Pulmonary artery endothelial cell (primary cell): Measurements from ENCODE around the gene RFTN2. TPM values are rescaled to one million over a fixed set of nuclear protein-coding genes. Genes with fewer than 3 reads are reported as not detected.
"Not testable (repeated sequence)": the region's sequence is repeated elsewhere in the genome, so short reads cannot be mapped to it uniquely, and the experiment has no call there.

ENCODE experiments used
- DNase-seq: peaks from one replicate; pipeline ENCODE4 v3.0.0-alpha.2; 2011; ENCODE audit warnings: low read depth, low spot score
- total RNA-seq: library from RNA; depleted of rRNA; stranded (reverse); fragments of >200 nt; gene quantifications from 2 replicates; pipeline ENCODE4 v1.2.3, GENCODE V29; 2014

The RFTN2 gene
- total RNA-seq, 1 donor from 2014 or later = 6.5 TPM

DNA sequence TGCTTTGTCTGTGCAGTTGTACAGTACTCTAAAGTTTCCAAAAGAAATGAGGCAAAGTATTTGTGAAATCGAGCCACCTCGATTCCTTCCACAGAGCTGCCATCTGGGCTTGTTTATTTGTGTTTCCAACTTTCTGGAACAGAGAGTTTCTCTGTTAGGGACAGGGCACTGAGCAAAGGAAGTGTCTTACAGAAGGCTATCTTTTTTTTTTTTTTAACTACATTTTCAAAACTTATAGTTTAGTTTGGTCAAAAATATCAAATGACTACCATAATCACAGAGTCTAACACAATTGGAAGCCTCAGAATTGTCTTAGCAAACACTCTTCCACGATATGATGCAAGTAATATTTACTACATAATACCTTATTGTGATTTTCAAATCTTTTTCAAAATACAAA, 796 bp downstream of the RFTN2 start:
- DNase-seq = no peak

DNA sequence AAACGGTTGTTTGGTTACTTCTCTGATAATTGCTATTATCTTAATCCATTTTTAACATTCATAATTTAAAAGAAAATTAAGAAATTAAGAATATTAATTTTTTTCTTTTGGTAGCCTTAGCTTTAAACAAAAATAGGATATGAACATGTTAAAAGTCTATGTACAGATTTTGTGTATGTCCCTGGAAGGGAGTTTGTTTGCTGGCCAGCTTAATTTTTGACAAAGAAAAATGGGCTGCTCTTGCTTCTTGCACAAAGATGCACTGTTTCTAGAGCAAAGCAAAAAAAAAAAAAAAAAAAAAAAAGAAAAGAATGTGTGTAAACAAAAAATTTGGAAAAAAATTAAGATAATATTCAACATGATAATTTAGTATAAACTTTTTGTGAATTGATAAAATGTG, 1.3 kb downstream of the RFTN2 start:
- no peak for DNase-seq

DNA sequence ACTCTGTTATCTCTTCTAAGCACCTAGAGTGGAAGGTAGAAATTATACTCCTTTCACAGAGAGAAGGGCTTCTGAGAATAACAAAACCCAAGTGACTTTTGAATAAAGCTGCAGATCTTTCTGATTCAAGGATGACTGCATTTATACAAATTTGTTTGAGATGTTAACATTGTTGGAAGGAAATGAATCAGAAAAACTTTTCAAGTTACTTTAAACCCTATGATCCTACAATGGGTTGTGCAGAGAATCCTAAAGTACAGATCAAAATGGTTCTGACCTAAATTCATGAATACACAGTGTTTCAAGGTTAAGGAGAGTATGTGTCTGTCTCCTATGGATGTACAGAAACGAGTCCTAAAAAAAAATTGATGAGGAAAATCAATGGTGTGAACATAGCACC, 1.8 kb downstream of the RFTN2 start:
- no peak for DNase-seq

DNA sequence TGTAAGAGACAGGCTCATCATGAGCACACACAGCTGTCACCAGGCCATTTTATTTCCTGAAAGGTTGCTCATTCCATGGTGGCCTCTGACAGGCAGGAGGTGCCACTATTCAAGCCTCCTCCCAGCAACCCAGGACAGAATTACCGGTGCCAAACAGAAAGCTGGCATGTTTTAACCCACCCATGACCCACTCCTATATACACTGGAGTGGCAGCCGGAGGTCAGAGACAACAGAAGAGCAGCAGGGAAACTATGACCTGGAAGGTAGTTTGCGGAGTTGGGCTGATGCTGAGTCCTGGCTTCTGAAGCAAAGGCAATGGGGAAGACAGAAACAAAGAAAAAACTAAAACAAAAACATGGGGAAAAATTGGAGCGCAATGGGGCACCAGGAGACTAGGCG, 2.3 kb downstream of the RFTN2 start:
- no peak for DNase-seq

DNA sequence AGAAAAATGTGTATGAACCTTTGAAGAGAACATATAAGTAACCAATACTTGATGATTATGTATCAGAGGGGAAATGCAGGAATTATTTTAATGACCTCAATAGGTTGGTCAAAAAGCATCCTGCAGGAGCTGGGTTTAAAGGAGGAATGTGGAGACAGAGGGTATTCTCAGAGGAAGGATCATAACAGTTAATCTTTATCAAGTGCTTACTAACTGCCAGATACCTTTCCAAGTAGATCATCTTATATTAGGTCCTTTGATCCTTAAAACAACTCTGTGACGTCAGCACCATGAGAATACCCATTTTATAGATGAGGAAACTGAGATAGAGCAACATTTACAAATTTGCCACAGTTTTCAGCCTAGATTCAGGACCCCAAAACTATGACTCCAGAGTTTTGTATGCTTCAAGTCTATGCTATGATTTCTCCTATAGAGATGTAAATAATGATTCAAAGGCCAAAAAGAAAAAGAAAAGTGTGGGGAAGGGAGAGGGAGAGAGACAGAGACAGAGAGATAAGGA, 3.0 kb downstream of the RFTN2 start:
- DNase-seq = no peak

DNA sequence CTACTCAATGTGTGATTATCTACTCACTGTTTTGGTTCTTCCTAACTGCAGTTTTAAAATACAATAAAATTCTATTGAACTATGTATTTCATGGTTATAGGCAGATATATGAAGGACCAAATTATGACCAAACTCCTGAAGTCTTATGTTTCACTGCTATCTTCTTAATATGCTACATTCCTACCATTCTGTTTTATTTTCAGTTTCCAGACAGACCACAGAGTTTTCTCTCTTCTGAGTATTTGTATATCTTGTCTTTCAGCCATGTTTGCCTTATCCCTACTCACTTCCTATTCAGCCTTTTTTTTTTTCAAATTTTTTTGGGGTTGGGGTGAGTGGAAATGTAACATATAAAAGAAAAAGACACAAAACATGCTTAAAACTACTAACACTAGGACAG, 6.3 kb downstream of the RFTN2 start:
- no peak for DNase-seq

DNA sequence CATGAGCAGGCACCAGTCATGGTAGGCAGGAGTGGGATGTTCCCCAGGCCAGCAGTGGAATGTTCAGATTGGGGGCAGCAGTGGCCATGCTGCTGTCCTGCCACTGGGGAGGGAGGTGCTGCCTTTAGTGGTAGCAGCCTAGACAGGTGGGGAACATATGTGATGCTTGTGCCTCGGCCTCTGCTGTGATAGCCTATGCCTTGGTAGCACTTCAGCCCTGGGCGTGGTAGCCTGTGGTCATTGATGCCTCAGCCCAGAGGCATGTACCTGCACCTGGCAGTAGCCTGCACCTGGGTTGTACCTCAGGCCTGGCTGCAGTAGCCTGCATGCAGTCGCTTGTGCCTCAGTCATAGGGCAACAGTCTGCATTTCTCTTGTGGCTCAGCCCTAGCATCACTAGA, 7.1 kb downstream of the RFTN2 start:
- no peak for DNase-seq

DNA sequence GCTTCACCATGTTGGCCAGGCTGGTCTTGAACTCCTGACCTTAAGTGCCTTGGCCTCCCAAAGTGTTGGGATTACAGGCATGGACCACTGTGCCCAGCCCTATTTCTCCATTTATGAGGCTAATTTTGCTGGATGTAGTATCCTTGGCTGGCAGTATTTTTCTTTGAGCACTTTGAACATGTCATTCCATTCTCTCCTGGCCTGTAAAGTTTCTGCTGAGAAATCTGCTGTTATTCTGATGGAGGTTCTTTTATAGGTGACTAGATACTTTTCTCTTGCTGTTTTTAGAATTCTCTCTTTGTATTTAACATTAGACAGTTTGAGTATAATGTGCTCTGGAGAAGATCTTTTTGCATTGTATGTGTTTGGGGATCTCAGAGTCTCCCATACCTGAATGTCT, 9.1 kb downstream of the RFTN2 start:
- DNase-seq = no peak

DNA sequence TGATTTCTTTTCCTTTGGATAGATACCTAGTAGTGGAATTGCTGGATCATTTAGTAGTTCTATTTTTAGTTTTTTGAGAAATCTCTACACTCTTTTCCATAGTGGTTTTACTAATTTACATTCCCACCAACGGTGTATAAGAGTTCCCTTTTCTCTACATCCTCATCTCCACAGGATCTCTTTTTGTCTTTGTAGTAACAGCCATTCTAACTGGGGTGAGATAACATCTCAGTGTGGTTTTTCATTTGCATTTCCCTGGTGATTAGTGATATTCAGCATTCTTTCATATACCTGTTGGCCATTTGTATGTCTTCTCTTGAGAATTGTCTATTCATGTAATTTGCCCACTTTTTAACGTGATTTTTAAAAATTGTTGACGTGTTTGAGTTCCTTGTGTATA, 13.8 kb downstream of the RFTN2 start:
- DNase-seq = no peak

DNA sequence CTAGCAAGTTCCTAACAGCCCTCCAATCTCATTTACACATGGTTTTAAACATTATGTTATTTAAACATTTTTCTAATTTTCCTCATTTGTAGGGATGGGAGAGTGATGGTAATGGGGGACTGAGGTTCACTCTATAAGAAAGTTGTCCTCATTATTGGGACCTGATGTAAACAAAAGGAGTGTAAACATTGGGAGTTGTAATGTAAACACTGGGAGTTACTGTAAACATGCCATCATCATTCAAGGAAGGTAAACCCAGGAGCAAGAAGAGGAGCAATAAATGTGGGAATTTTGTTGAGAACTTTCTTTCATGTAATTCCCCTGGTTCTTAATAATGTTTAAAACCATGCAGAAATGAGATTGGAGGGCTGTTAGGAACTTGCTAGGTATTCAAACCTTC, 17.8 kb downstream of the RFTN2 start:
- DNase-seq = no peak

DNA sequence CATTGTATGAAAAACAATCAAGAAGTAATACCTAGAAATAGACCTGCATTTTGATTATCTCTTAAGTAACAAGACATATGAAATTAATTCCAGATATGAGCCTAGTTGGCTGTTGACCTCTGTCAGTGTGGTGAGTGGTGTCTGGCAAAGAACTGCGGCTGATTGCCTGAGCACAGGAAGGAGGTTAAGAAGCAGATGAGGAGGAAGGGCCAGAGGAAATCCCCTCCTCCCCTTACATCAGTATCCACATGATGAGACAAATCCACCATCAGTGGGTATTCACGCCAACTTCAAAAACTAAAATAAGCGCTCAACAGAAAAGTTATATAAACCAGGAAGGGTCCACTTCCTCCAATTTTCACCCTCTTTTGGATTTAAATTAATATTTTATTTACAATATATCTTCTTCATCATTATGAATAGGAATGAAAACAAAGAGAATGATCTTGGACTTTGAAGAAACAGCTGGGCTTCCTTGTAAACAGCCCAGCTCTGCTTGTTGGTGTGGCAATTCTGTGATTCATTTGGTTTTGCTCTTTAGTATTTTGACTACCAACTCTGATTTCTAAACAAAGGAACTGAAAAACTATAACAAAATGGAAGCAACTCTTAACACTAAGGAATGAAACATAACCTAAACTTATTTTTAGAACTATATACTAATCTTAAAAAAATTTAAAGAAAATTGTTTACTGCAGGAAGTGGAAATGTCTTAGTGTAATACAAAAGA, 27.3 kb downstream of the RFTN2 start:
- DNase-seq = no peak

DNA sequence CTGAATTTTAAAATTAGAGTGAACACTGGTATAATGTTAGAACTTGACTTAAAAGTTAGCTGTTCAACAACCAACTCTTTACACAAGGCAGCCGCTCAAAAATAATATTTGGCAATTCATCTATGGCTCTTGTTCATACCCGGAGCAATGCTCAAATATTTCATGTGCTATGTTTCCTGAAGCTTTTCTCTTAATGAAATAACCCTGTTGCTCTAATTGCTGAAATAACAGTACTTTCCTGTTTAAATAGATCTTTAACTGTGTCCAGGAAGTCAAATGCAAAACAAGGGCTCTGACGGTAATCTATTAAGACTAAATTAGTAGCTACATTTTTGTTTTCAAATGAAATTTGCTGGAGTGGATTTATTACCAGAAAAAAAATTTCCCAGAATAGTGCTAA, 33.7 kb downstream of the RFTN2 start:
- no peak for DNase-seq

DNA sequence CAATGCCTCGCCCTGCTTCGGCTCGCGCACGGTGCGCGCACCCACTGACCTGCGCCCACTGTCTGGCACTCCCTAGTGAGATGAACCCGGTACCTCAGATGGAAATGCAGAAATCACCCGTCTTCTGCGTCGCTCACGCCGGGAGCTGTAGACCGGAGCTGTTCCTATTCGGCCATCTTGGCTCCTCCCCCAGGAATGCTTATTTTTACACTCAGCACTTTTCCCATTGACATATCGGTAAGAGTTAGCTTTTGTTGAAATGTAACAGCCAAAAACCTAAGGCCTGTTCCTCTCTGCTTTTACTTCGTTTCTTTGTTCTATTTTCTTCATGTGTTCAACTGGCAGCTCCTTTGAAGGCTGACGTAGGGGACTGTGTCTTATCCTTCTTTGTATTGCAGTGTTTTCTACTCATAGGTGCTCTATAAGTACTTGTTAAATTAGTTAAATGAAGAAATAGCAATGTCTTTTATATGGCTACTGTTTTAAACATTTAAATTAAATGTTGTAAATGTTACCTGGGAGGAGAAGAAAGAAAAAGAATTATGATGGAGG, 34.7 kb downstream of the RFTN2 start:
- DNase-seq = not testable (repeated sequence)

DNA sequence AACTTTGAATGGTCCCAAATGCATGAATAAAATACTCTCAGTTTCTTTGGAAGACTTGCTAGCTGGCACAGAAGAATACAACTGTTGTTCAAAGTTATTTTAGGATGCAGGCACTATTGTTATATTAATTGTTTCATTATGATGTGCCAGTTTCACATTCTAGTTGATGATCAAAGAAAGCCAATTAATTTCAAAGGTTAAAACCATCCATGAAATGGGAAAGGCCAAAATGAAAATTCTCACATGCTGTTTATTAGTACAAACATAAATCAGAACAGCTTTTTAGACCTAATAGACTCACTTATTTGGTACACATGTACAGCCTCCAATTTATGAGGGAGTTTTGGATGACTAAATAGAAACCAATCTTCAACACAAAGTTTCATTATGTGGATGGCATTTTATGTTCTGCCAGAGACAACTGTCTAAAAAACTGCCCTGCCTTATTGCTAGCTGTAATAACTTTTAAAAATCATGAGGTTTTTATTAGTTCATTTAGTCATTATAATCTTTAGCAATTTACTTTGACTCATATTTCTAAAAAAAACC, 42.2 kb downstream of the RFTN2 start:
- no peak for DNase-seq

DNA sequence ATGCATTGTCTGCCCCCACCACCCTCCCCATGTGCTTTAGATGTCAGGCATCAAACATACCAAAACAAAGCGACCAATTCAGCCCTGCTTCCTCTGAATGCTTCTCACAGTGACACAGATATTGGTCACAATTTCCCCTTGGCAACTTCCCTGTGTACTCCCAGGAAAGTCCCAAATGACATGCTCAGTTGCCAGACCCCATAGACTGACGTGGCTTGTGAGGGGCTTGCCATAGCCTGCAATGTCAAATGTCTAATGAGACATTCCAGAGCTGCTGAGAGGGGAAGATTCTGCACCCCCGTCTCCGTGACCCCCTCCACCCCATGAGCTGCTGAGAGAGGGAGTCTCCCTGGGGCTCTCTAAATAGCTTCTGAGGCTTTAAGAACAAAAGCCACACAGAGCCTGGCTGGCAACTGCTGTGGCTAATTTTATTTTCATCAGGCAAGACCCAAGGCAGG, 47.3 kb downstream of the RFTN2 start:
- DNase-seq = no peak

DNA sequence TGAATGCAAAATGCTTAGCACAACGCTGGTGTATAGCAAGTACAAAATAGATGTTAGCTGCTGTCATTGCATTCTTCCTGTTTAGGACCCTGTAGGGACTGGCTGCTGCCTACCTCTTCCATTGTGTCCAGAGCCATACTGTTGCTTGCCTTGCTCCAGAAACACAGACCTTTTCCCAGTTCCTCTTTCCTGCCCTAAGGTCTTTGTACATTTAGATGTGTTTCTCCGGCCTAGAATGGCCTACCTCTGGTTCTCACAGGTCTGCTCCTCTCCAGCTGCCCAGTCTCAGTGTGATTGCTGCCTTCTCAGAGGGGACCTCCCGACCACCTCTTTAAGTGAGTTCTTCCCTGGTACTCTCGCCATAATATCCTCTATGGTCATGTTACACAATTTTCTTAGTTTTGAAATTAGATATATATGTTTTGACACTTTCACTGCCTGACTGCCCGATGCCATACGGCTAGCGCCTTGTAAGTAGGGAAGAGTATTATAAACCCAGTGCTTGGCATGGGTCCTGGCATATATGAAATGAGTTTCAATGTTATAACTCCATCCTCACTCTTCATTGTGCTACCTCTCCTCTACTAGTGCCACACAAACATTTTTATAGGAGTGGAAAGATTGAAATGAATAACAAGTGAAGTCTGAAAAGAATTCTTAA, 48.3 kb downstream of the RFTN2 start:
- no peak for DNase-seq

DNA sequence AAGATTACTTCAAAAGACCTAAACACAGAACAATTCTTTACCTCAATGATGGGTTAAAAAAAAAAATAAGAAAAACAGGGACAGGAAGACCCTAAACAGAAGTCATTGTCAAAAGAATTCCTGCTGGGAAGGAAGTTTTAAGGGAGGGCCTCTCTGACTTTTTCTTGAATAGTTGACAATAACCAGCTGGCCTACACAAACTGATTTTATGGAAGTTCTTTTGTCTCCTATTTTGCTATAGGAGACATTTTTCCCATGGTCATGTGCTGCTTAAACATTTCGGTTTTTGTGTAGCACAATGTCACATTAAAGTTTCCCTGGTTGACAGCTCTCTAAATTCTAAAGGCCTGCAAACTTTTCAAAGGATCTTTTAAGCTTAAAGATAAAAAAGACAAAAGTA, 55.3 kb downstream of the RFTN2 start:
- DNase-seq = no peak

DNA sequence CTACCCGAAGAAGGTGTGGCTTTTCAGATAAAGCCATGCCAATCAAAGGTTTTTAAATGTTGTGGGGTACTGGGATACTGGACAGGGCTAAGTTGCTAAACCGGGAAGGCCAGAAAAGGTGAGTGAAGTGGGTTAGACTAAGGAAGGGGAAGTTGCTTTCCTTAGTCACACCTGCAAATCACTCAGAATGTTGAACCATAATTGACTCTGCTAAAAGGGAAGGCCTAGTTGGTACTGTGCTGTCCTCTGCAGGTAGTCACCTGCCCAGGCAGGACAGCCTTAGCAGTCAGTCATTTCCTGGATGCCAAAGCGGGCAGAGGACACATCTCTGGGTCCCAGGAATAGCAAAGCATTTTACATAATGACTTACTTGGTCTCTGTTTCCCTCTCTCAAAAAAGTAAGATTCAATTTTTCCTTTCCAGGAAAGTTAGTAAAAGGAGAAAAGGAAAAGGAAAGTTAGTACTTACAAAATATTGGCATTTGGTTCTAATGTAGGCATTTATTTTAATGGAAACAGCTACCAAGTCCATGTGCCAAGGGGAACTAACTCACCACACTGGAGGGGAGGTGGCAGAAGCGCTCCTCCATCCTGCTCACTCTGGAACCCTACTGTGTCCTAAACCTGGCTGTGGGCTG, 60.3 kb downstream of the RFTN2 start:
- DNase-seq = no peak

DNA sequence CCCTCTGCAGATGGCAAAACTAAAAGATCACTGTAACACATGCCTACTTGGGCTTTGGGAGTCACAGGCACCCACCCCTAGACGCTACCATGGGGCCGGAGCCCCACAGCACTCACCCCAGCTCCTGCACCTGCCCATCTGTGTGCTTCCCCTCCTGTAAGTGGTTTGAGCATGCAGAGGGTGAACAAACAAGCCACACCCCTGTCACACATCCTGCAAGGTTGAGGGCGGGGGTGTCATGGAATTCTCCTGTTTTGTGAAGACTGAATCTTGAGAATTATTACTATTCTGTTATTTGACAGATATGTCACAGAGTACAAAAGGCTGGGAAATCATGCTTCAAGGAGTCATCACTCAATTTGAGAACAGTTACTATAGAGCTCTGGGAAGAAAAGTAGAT, 60.9 kb downstream of the RFTN2 start:
- no peak for DNase-seq

DNA sequence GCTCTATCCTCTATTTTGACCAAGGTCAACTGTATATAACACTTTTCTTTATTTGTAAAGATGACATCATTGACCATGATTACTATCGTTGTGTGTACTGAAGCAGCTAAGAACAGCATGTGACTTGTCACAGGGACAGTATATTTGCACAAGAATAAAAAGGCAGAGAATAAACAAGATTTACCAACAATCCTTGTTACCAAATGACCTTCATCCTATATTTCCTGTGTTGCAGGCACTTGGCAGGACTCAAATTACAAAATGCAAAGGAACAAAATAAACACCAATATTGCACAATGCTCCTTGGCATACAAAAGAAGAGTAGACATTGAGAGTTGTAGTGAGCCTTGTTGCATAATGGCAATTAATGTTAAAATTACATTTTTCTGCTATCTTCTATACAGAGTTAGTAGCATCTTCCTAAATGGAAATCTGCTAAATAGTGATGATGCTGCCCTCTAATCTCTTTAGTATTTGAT, 61.8 kb downstream of the RFTN2 start:
- DNase-seq = no peak

DNA sequence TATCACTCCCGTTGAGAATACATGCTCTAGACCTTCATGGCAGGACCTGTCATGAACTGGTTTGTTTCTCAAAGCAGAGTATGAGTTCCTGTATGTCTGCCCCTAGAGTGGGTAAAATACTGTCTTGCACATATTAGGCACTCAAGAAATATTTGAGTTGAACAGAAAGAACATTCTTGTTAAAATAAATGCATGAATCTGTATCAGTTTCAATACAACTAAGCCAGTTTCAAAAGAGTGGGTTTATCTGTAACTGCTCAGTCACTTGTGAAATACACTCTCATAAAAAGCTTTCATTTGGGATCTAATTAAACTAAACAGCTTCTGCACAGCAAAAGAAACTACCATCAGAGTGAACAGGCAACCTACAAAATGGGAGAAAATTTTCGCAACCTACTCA, 69.2 kb downstream of the RFTN2 start:
- DNase-seq = no peak
